Ovary (tissue), 3 donors: Measurements from ENCODE around the gene TGFB1.

ENCODE experiments used
- POLR2A ChIP-seq: fragments of 450-650 bp; IDR thresholded peaks from one replicate; pipeline ENCODE4 v1.6.1; 2017; ENCODE audit warnings: antibody characterized with exemption, mild to moderate bottlenecking, moderate library complexity
- TF ChIP-seq, protein P1 (sequence below), 3 donors: fragments of 450-650 bp in 2 of 3; fragments of 200-600 bp in 1 of 3; IDR thresholded peaks; one replicate each; pipeline versions ENCODE4 v1.5.1 to v1.8.0; 2016 to 2022; ENCODE audit warnings: antibody characterized with exemption in 3 of 3, mild to moderate bottlenecking in 1 of 3
- donor health status: DM: no; HTN: no; CAD: no.

DNA sequence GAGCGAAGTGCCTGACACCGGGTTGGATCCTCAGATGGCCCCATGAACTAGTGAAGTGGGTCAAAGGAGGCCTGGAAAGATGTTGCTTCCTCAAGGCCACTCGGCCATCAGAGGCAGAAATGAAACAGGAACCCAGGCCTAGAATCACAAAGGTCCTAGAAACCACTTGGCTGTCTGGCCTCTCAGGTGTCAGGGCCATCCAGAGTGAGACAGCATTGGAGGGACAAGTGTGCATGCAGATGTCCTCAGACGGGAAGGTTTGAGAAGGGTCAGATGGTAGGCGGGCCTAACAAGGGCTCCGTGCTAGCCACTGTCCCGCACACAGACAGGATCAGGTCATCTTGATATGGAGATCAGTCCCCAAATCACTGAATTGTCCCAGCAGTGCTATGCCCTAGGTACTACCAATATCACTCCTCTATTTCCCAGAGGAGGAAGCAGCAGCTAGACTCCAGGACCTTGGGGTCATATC lies 29.5 kb downstream of the TGFB1 start:
- TF ChIP-seq, protein P1, sequence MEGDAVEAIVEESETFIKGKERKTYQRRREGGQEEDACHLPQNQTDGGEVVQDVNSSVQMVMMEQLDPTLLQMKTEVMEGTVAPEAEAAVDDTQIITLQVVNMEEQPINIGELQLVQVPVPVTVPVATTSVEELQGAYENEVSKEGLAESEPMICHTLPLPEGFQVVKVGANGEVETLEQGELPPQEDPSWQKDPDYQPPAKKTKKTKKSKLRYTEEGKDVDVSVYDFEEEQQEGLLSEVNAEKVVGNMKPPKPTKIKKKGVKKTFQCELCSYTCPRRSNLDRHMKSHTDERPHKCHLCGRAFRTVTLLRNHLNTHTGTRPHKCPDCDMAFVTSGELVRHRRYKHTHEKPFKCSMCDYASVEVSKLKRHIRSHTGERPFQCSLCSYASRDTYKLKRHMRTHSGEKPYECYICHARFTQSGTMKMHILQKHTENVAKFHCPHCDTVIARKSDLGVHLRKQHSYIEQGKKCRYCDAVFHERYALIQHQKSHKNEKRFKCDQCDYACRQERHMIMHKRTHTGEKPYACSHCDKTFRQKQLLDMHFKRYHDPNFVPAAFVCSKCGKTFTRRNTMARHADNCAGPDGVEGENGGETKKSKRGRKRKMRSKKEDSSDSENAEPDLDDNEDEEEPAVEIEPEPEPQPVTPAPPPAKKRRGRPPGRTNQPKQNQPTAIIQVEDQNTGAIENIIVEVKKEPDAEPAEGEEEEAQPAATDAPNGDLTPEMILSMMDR (IDR thresholded peaks at IDR 0.05): no peak
- TF ChIP-seq POLR2A: peak; percentile 11
